H1 (cell line): ENCODE data around the gene OBP2B. TPM values are rescaled to one million over a fixed set of nuclear protein-coding genes. Genes with fewer than 3 reads are reported as not detected.

Experiments used
- FOSL1 ChIP-seq: IDR thresholded peaks from 2 replicates; pipeline ENCODE4 v1.6.1; 2011; ENCODE audit warnings: mild to moderate bottlenecking, low read depth, low read length, moderate library complexity; ENCODE audit not compliant: insufficient read depth
- polyA plus RNA-seq, 7 experiments: library from polyadenylated mRNA; depleted of rRNA in 3 of 7; stranded (reverse) in 5 of 7; unstranded in 2 of 7; fragments of >200 nt in 5 of 7; fragments of 200-250 nt in 2 of 7; gene quantifications; 1 replicate in 5 of 7; 2 replicates in 1 of 7; 4 replicates in 1 of 7; pipeline versions ENCODE4 v1.2.1 to v1.2.3, GENCODE V29; 2011 to 2013; ENCODE audit warnings: missing spikeins in 2 of 7, mixed read lengths in 2 of 7
- total RNA-seq: library from RNA; stranded (reverse); fragmentation: NEBNext Ultra II Directional; extraction: Animal tissue kit (Norgen Biotek cat#: 25700); gene quantifications from 2 replicates; pipeline ENCODE4 v1.2.1, GENCODE V29; 2021

The OBP2B gene
- total and polyA plus RNA-seq, 2 of the 8 experiments (the other 6 are each of a cell fraction or from before 2014, with no cell fraction given) = not detected

GRCh38 chr9:133189826-133190225 is 19.2 kb downstream of the OBP2B start (continued):
- no peak for TF ChIP-seq FOSL1
